ENCODE results near the gene PACSIN2. TPM values are rescaled to one million over a fixed set of nuclear protein-coding genes. Genes with fewer than 3 reads are reported as not detected.

PACSIN2 gene
- total and polyA plus RNA-seq, 10 of the 15 experiments (the other 5 are each of a cell fraction or from before 2014, with no cell fraction given) = 0.93 to 78.7 (median 46.8) TPM

DNA sequence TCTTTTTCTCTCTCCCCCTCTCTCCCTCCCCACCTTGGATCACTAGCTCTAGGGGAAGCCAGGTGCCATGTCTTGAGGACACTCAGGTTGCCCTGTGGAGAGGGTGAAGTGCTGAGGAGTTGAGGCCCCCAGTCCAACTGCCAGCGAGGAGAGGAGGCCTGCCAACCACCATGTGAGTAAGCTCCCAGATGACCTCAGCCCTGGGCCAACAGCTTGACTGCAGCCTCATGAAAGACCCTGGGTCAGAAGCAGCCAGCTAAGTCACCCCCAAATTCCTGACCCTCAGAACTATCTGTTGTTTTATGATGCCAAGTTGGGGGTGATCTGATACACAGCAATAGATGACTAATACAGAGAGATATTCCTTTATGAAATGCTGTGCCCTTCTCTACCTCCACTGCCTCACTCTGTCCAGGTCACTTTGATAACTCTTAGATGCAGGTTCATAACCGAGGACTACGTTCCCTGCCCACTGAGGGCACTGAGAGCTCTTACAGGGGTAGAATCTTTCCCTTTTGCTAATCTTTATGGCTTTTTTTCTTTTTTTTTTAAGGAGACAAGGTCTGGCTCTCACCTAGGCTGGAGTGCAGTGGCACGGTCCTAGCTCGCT lies 165.9 kb downstream of the PACSIN2 start:
- no peaks in the 10 kb centered on the region; the same call in 1 of the 2 replicates for H4K20me1 ChIP-seq (ENCODE audit: control insufficient read depth, insufficient read depth)
- no peaks in the 10 kb centered on the region for H3K27me3 ChIP-seq (replicated peaks in 1 of 2; ENCODE audit: control insufficient read depth in 2 of 2, insufficient read depth in 2 of 2, low read length in 1 of 2)
- H3K4me3 ChIP-seq = no peak overlapping the region
- H3K9me3 ChIP-seq (replicated peaks; ENCODE audit: control insufficient read depth, insufficient read depth, low read length) = no peaks in the 10 kb centered on the region; the same call in 2 of the 3 replicates
- intact Hi-C loops (cut with micrococcal nuclease; ENCODE audit: unreplicated experiment) (no loop called here), in situ Hi-C loops (cut with MboI) (no loop called here)
- TF ChIP-seq TARDBP (IDR thresholded peaks at IDR 0.05; ENCODE audit: borderline replicate concordance) (no peak), SUPT20H (IDR thresholded peaks at IDR 0.05; ENCODE audit: borderline replicate concordance, control insufficient read depth, low read depth, low read length) (no peak), ATF7 (IDR thresholded peaks at IDR 0.05; ENCODE audit: low read depth) (no peak), ZBED1 (IDR thresholded peaks at IDR 0.05; ENCODE audit: borderline replicate concordance) (no peak), ASH2L (IDR thresholded peaks at IDR 0.05; ENCODE audit: borderline replicate concordance, low read depth) (no peak)
- TF ChIP-seq, protein P1, sequence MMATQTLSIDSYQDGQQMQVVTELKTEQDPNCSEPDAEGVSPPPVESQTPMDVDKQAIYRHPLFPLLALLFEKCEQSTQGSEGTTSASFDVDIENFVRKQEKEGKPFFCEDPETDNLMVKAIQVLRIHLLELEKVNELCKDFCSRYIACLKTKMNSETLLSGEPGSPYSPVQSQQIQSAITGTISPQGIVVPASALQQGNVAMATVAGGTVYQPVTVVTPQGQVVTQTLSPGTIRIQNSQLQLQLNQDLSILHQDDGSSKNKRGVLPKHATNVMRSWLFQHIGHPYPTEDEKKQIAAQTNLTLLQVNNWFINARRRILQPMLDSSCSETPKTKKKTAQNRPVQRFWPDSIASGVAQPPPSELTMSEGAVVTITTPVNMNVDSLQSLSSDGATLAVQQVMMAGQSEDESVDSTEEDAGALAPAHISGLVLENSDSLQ (IDR thresholded peaks at IDR 0.05) = no peak
- TF ChIP-seq, protein P2, sequence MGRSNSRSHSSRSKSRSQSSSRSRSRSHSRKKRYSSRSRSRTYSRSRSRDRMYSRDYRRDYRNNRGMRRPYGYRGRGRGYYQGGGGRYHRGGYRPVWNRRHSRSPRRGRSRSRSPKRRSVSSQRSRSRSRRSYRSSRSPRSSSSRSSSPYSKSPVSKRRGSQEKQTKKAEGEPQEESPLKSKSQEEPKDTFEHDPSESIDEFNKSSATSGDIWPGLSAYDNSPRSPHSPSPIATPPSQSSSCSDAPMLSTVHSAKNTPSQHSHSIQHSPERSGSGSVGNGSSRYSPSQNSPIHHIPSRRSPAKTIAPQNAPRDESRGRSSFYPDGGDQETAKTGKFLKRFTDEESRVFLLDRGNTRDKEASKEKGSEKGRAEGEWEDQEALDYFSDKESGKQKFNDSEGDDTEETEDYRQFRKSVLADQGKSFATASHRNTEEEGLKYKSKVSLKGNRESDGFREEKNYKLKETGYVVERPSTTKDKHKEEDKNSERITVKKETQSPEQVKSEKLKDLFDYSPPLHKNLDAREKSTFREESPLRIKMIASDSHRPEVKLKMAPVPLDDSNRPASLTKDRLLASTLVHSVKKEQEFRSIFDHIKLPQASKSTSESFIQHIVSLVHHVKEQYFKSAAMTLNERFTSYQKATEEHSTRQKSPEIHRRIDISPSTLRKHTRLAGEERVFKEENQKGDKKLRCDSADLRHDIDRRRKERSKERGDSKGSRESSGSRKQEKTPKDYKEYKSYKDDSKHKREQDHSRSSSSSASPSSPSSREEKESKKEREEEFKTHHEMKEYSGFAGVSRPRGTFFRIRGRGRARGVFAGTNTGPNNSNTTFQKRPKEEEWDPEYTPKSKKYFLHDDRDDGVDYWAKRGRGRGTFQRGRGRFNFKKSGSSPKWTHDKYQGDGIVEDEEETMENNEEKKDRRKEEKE (IDR thresholded peaks at IDR 0.05) = no peak
- TF ChIP-seq, protein P3, sequence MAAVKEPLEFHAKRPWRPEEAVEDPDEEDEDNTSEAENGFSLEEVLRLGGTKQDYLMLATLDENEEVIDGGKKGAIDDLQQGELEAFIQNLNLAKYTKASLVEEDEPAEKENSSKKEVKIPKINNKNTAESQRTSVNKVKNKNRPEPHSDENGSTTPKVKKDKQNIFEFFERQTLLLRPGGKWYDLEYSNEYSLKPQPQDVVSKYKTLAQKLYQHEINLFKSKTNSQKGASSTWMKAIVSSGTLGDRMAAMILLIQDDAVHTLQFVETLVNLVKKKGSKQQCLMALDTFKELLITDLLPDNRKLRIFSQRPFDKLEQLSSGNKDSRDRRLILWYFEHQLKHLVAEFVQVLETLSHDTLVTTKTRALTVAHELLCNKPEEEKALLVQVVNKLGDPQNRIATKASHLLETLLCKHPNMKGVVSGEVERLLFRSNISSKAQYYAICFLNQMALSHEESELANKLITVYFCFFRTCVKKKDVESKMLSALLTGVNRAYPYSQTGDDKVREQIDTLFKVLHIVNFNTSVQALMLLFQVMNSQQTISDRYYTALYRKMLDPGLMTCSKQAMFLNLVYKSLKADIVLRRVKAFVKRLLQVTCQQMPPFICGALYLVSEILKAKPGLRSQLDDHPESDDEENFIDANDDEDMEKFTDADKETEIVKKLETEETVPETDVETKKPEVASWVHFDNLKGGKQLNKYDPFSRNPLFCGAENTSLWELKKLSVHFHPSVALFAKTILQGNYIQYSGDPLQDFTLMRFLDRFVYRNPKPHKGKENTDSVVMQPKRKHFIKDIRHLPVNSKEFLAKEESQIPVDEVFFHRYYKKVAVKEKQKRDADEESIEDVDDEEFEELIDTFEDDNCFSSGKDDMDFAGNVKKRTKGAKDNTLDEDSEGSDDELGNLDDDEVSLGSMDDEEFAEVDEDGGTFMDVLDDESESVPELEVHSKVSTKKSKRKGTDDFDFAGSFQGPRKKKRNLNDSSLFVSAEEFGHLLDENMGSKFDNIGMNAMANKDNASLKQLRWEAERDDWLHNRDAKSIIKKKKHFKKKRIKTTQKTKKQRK (IDR thresholded peaks at IDR 0.05; ENCODE audit: low read depth, low read length) = no peak
- no TSS peak for BruUV-seq (replicated peaks)
- ChIA-PET SMC1A (ENCODE audit: uncharacterized antibody, unreplicated experiment) (interaction anchor here (0.9 kb wide), 1 partner anchor 18 kb away, joined by 3 read pairs; no protein-coding TSS in a partner anchor), POLR2A (no interaction called here), CTCF (interaction anchor here (0.6 to 1.5 kb wide), 2 partner anchors 60 to 67 kb away, joined by 3 read pairs; no protein-coding TSS in a partner anchor), RAD21 (ENCODE audit: unreplicated experiment) (no interaction called here)
- peaks cover 19% of the 10 kb centered on the region for H3K79me2 ChIP-seq (ENCODE audit: control insufficient read depth, insufficient read depth, low read length)
- no peak overlapping the region for H2AFZ ChIP-seq (ENCODE audit: control insufficient read depth, low read depth, low read length)
- H3K36me3 ChIP-seq (ENCODE audit: control insufficient read depth in 2 of 2, insufficient read depth in 2 of 2, low read length in 1 of 2) = peaks cover 0 to 9% of the 10 kb centered on the region in 2 experiments
- H3K9ac ChIP-seq (ENCODE audit: control insufficient read depth, insufficient read depth, low read length) = no peak overlapping the region
- FAIRE-seq (no peak), DNase-seq (ENCODE audit: low read depth, low spot score) (no peak), ATAC-seq (no peak)
- WGBS (ENCODE audit: insufficient coverage, insufficient replicate concordance, low lambda C conversion rate, missing lambda C conversion rate) = 98% methylated on average over 5 of the region's 5 CpGs
- no peak overlapping the region for H3K4me2 ChIP-seq (ENCODE audit: control insufficient read depth, insufficient read depth)
- no peak overlapping the region for H3K27ac ChIP-seq (ENCODE audit: control insufficient read depth, insufficient read depth)
- no peaks in the 10 kb centered on the region for H3K4me1 ChIP-seq (ENCODE audit: control insufficient read depth, insufficient read depth, low read length)

All from GM12878 (cell line).